ENCODE results near the gene TPK1. TPM values are rescaled to one million over a fixed set of nuclear protein-coding genes. Genes with fewer than 3 reads are reported as not detected.

Gene TPK1
- total and polyA plus RNA-seq, 2 of the 8 experiments (the other 6 are each of a cell fraction or from before 2014, with no cell fraction given), result 1.9 to 2.7 TPM

DNA sequence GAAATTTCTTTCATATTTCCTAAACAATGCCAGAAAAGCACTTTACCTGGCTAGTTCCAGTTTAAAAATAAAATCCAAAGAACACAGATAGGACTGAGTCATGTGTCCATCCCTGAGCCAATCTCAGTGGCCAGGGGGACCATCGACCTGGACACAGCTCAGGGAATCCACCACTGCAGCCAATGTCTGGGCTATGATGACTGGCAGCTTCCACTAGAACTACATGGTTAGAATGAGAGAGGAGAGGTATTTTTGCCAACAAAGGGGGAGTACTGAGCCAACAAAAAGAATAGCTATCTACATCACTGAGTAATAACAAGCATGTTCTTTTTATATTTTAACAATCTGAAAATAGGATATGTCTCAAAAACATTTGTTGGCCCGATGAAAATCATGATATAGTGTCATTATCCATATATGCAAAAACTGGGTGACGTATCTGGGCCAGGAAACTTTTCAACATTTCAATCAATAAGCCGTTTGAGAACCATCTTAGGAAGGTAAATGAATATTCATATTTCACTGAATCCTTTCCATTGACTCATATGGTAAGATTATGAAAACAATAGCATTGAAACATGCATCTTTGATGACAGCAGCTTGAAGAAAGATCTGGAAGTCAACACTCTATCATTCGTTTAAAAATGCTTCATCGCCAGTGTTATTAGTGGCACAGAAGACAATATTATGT, 104.0 kb downstream of the TPK1 start:
- Histone ChIP-seq H3K4me3 (ENCODE audit: extremely low read depth in 1 of 4, insufficient read depth in 2 of 4, low read depth in 3 of 4, low read length in 4 of 4) (no peak overlapping the region), H2AK5ac (ENCODE audit: low read depth, low read length) (no peak overlapping the region), H3K4me1 (replicated peaks in 1 of 4; ENCODE audit: control insufficient read depth in 3 of 4, insufficient read depth in 4 of 4, low read length in 3 of 4) (no peaks in the 10 kb centered on the region), H3K18ac (ENCODE audit: extremely low read depth, low read length) (no peak overlapping the region), H3K4me2 (ENCODE audit: insufficient read depth in 1 of 2, low read depth in 2 of 2, low read length in 2 of 2) (no peak overlapping the region), H3K79me2 (ENCODE audit: control insufficient read depth in 1 of 2, insufficient read depth in 2 of 2, low read length in 2 of 2) (no peaks in the 10 kb centered on the region), H2BK20ac (ENCODE audit: low read length) (no peak overlapping the region), H3K23me2 (ENCODE audit: low read depth, low read length) (no peaks in the 10 kb centered on the region), H3K79me1 (ENCODE audit: low read depth, low read length) (no peaks in the 10 kb centered on the region), H3K56ac (replicated peaks; ENCODE audit: insufficient read length, low read depth, low read length) (no peak overlapping the region), H2BK120ac (replicated peaks; ENCODE audit: low read depth, low read length) (no peak overlapping the region), H3K36me3 (ENCODE audit: control insufficient read depth in 2 of 4, insufficient read depth in 4 of 4, low read length in 3 of 4) (no peaks in the 10 kb centered on the region), H2BK12ac (ENCODE audit: low read depth, low read length) (no peak overlapping the region), H2BK15ac (ENCODE audit: low read length) (no peak overlapping the region), H4K5ac (ENCODE audit: insufficient read length, low read depth, low read length) (no peak overlapping the region), H4K20me1 (replicated peaks in 1 of 2; ENCODE audit: control insufficient read depth in 1 of 2, insufficient read depth in 2 of 2, low read length in 2 of 2) (no peaks in the 10 kb centered on the region), H2AFZ (ENCODE audit: low read length) (no peak overlapping the region), H4K91ac (replicated peaks; ENCODE audit: insufficient read length, low read length) (no peak overlapping the region), H3K14ac (ENCODE audit: insufficient read length) (no peak overlapping the region), H3K27ac (ENCODE audit: low read depth, low read length) (no peak overlapping the region), H4K8ac (ENCODE audit: extremely low read depth, insufficient read depth, low read length) (no peak overlapping the region), H3K9ac (replicated peaks in 1 of 4; ENCODE audit: extremely low read depth in 1 of 4, low read depth in 3 of 4, low read length in 3 of 4) (no peak overlapping the region), H3K9me3 (ENCODE audit: insufficient read depth in 2 of 2, low read depth in 1 of 2, low read length in 1 of 2) (peaks cover 0 to 3% of the 10 kb centered on the region in 2 experiments; a peak in 1 of 4 replicates), H3K23ac (ENCODE audit: insufficient read length) (no peak overlapping the region), H2BK5ac (ENCODE audit: low read depth, low read length) (no peak overlapping the region), H3K27me3 (replicated peaks in 1 of 4; ENCODE audit: control insufficient read depth in 3 of 4, extremely low read depth in 1 of 4, insufficient read depth in 3 of 4, low read length in 3 of 4) (no peaks in the 10 kb centered on the region), H3K4ac (replicated peaks; ENCODE audit: insufficient read length, low read depth, low read length) (no peak overlapping the region)
- ChIA-PET POLR2A (ENCODE audit: partially characterized antibody) (no interaction called here), CTCF (ENCODE audit: partially characterized antibody) (interaction anchor here (1.0 to 2.4 kb wide), 2 partner anchors 9 to 55 kb away, joined by 3 to 8 read pairs; no protein-coding TSS in a partner anchor)
- no peak for DNase-seq (ENCODE audit: low read depth in 1 of 2, low spot score in 2 of 2)
- 91% methylated on average over 6 of the region's 6 CpGs; no CpG with 5 or more reads in 1 of the 2 experiments for WGBS, 2 experiments (ENCODE audit: extremely low coverage in 1 of 2, insufficient coverage in 1 of 2, insufficient read length in 1 of 2, insufficient replicate concordance in 2 of 2, low coverage in 1 of 2, low lambda C conversion rate in 2 of 2, missing lambda C conversion rate in 1 of 2)
- TF ChIP-seq TAF1 (IDR thresholded peaks at IDR 0.05; ENCODE audit: low read depth, low read length) (no peak), SUZ12 (IDR thresholded peaks at IDR 0.05; ENCODE audit: low read length) (no peak), TBP (IDR thresholded peaks at IDR 0.05; ENCODE audit: low read depth, low read length) (no peak), TAF7 (optimal IDR thresholded peaks at IDR 0.05; ENCODE audit: borderline replicate concordance, low read depth, low read length) (no peak), YY1 (IDR thresholded peaks at IDR 0.05; ENCODE audit: low read depth, low read length) (no peak), CHD1 (IDR thresholded peaks at IDR 0.05; ENCODE audit: low read depth, low read length) (no peak), ASH2L (IDR thresholded peaks at IDR 0.05; ENCODE audit: low read length) (no peak), GABPA (IDR thresholded peaks at IDR 0.05; ENCODE audit: borderline replicate concordance, insufficient read depth, low read length) (no peak), EZH2 (IDR thresholded peaks at IDR 0.05; ENCODE audit: low read depth, low read length, severe bottlenecking) (no peak), SIX5 (IDR thresholded peaks at IDR 0.05; ENCODE audit: low read depth, low read length) (no peak), KDM4A (IDR thresholded peaks at IDR 0.05; ENCODE audit: low read depth, low read length, severe bottlenecking) (no peak), CEBPB (IDR thresholded peaks at IDR 0.05; ENCODE audit: low read depth, low read length) (no peak)
- TF ChIP-seq, protein P1, sequence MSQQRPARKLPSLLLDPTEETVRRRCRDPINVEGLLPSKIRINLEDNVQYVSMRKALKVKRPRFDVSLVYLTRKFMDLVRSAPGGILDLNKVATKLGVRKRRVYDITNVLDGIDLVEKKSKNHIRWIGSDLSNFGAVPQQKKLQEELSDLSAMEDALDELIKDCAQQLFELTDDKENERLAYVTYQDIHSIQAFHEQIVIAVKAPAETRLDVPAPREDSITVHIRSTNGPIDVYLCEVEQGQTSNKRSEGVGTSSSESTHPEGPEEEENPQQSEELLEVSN (IDR thresholded peaks at IDR 0.05), result no peak
- FAIRE-seq, result no peak

All from H1 (cell line).